ENCODE results near the gene KMT5B. TPM values are rescaled to one million over a fixed set of nuclear protein-coding genes. Genes with fewer than 3 reads are reported as not detected.

Gene KMT5B
- total and polyA plus RNA-seq, 2 of the 13 experiments (the other 11 are each of a cell fraction or from before 2014, with no cell fraction given) = 17.6 to 23.7 TPM

GRCh38 chr11:68128682-68129327, 84.3 kb downstream of the KMT5B start (continued):
- TF ChIP-seq ZNF574 (CRISPR knock-in tag; IDR thresholded peaks at IDR 0.05) = peak; percentile 37; the same call in 1 of the 2 replicates
- TF ChIP-seq REPIN1 (CRISPR knock-in tag; IDR thresholded peaks at IDR 0.05; ENCODE audit: borderline replicate concordance, low read depth) = peak; percentile 42; the same call in 1 of the 2 replicates
- no peak for TF ChIP-seq MZF1 (CRISPR knock-in tag; IDR thresholded peaks at IDR 0.05; ENCODE audit: borderline replicate concordance)
- TF ChIP-seq CBX5 (CRISPR knock-in tag; IDR thresholded peaks at IDR 0.05; ENCODE audit: borderline replicate concordance) = no peak; the same call in 1 of the 2 replicates
- TF ChIP-seq MAZ (IDR thresholded peaks at IDR 0.05; ENCODE audit: borderline replicate concordance, low read depth, low read length) = no peak
- TF ChIP-seq MAZ (CRISPR knock-in tag; IDR thresholded peaks at IDR 0.05; ENCODE audit: low read depth) = peak; percentile 43; the same call in 1 of the 2 replicates
- TF ChIP-seq, protein P1, sequence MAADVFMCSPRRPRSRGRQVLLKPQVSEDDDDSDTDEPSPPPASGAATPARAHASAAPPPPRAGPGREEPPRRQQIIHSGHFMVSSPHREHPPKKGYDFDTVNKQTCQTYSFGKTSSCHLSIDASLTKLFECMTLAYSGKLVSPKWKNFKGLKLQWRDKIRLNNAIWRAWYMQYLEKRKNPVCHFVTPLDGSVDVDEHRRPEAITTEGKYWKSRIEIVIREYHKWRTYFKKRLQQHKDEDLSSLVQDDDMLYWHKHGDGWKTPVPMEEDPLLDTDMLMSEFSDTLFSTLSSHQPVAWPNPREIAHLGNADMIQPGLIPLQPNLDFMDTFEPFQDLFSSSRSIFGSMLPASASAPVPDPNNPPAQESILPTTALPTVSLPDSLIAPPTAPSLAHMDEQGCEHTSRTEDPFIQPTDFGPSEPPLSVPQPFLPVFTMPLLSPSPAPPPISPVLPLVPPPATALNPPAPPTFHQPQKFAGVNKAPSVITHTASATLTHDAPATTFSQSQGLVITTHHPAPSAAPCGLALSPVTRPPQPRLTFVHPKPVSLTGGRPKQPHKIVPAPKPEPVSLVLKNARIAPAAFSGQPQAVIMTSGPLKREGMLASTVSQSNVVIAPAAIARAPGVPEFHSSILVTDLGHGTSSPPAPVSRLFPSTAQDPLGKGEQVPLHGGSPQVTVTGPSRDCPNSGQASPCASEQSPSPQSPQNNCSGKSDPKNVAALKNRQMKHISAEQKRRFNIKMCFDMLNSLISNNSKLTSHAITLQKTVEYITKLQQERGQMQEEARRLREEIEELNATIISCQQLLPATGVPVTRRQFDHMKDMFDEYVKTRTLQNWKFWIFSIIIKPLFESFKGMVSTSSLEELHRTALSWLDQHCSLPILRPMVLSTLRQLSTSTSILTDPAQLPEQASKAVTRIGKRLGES (CRISPR knock-in tag; IDR thresholded peaks at IDR 0.05; ENCODE audit: borderline replicate concordance) = no peak
- TF ChIP-seq LCORL (IDR thresholded peaks at IDR 0.05) = no peak
- TF ChIP-seq LCORL (CRISPR knock-in tag; IDR thresholded peaks at IDR 0.05) = no peak
- TF ChIP-seq, protein P2, sequence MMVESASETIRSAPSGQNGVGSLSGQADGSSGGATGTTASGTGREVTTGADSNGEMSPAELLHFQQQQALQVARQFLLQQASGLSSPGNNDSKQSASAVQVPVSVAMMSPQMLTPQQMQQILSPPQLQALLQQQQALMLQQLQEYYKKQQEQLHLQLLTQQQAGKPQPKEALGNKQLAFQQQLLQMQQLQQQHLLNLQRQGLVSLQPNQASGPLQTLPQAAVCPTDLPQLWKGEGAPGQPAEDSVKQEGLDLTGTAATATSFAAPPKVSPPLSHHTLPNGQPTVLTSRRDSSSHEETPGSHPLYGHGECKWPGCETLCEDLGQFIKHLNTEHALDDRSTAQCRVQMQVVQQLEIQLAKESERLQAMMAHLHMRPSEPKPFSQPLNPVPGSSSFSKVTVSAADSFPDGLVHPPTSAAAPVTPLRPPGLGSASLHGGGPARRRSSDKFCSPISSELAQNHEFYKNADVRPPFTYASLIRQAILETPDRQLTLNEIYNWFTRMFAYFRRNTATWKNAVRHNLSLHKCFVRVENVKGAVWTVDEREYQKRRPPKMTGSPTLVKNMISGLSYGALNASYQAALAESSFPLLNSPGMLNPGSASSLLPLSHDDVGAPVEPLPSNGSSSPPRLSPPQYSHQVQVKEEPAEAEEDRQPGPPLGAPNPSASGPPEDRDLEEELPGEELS (CRISPR knock-in tag; IDR thresholded peaks at IDR 0.05) = no peak; the same call in 1 of the 2 replicates
- 0 out of 2 replicates have a peak, but pooled peaks have one; percentile 31 for TF ChIP-seq ZGPAT (CRISPR knock-in tag; IDR thresholded peaks at IDR 0.05)
- TF ChIP-seq ADNP (CRISPR knock-in tag; IDR thresholded peaks at IDR 0.05) = 0 out of 2 replicates have a peak, but pooled peaks have one; percentile 27
- no peak for TF ChIP-seq ZNF414 (CRISPR knock-in tag; IDR thresholded peaks at IDR 0.05)
- TF ChIP-seq IKZF1 (IDR thresholded peaks at IDR 0.05) = no peak
- TF ChIP-seq ZNF598 (CRISPR knock-in tag; IDR thresholded peaks at IDR 0.05; ENCODE audit: borderline replicate concordance) = no peak
- no peak for TF ChIP-seq ZBTB43 (CRISPR knock-in tag; conservative IDR thresholded peaks at IDR 0.05)
- no peak for TF ChIP-seq BORCS8-MEF2B (CRISPR knock-in tag; IDR thresholded peaks at IDR 0.05)

Measured in HepG2 (cell line).